HCT116 (cell line): ENCODE results near the gene RPTOR.

Source experiments
- EGR1 ChIP-seq: IDR thresholded peaks from 2 replicates; pipeline ENCODE4 v1.6.1; 2012; ENCODE audit warnings: low read depth
- POLR2A ChIP-seq: IDR thresholded peaks from 2 replicates; pipeline ENCODE4 v1.7.0; 2011; ENCODE audit warnings: borderline replicate concordance; ENCODE audit not compliant: insufficient read depth, insufficient read length; ENCODE audit errors: extremely low read depth
- RAD21 ChIP-seq: IDR thresholded peaks from 2 replicates; pipeline ENCODE4 v1.6.1; 2012; ENCODE audit warnings: low read depth, mild to moderate bottlenecking
- YY1 ChIP-seq: IDR thresholded peaks from 2 replicates; pipeline ENCODE4 v1.6.1; 2011; ENCODE audit warnings: low read length, low read depth, moderate library complexity, mild to moderate bottlenecking; ENCODE audit not compliant: insufficient replicate concordance; ENCODE audit errors: extremely low read depth
- TF ChIP-seq, protein P1 (sequence below), 3 experiments: fragments of 200-600 bp in 1 of 3; sonication (generic) in 1 of 3; IDR thresholded peaks in 2 of 3; conservative IDR thresholded peaks in 1 of 3; 2 replicates each; pipeline ENCODE4 v1.5.1; 2012 to 2017; ENCODE audit warnings: low read depth in 2 of 3, low read length in 2 of 3, antibody characterized with exemption in 1 of 3, borderline replicate concordance in 1 of 3, control low read depth in 1 of 3, mild to moderate bottlenecking in 1 of 3, mixed read lengths in 1 of 3, mixed run types in 1 of 3, moderate library complexity in 1 of 3; ENCODE audit not compliant: insufficient read depth in 1 of 3
- TF ChIP-seq, protein P2 (sequence below): IDR thresholded peaks from 2 replicates; pipeline ENCODE4 v1.6.1; 2012
- TF ChIP-seq, protein P3 (sequence below): IDR thresholded peaks from 2 replicates; pipeline ENCODE4 v1.6.1; 2012; ENCODE audit warnings: low read depth

DNA sequence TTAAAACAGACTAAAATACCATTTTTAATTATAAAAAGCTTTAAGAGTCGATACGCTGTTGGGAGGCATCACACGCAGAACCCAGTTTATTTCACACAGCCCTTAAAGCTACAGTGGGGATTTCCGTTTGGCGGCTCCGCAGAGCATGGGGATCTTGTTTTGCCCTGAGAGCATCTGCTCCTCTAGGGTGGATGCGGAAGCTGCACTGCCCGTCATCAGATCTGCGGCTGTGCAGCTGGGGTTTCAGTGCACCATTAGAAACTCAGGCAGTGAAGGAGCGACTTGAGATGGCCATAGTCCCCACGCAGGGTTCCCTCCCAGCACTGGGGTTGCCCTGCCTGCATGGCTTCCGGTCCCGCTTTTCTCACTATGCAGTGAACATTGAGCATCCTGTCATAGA, 384.8 kb downstream of the RPTOR start:
- TF ChIP-seq, protein P1, sequence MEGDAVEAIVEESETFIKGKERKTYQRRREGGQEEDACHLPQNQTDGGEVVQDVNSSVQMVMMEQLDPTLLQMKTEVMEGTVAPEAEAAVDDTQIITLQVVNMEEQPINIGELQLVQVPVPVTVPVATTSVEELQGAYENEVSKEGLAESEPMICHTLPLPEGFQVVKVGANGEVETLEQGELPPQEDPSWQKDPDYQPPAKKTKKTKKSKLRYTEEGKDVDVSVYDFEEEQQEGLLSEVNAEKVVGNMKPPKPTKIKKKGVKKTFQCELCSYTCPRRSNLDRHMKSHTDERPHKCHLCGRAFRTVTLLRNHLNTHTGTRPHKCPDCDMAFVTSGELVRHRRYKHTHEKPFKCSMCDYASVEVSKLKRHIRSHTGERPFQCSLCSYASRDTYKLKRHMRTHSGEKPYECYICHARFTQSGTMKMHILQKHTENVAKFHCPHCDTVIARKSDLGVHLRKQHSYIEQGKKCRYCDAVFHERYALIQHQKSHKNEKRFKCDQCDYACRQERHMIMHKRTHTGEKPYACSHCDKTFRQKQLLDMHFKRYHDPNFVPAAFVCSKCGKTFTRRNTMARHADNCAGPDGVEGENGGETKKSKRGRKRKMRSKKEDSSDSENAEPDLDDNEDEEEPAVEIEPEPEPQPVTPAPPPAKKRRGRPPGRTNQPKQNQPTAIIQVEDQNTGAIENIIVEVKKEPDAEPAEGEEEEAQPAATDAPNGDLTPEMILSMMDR (IDR thresholded peaks at IDR 0.05 in 2 of 3, conservative IDR thresholded peaks at IDR 0.05 in 1 of 3; ENCODE audit: borderline replicate concordance in 1 of 3, insufficient read depth in 1 of 3, low read depth in 2 of 3, low read length in 2 of 3), result no peak
- no peak for TF ChIP-seq YY1
- no peak for TF ChIP-seq POLR2A
- no peak for TF ChIP-seq RAD21
- no peak for TF ChIP-seq EGR1
- TF ChIP-seq, protein P2, sequence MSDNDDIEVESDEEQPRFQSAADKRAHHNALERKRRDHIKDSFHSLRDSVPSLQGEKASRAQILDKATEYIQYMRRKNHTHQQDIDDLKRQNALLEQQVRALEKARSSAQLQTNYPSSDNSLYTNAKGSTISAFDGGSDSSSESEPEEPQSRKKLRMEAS, result no peak
- TF ChIP-seq, protein P3, sequence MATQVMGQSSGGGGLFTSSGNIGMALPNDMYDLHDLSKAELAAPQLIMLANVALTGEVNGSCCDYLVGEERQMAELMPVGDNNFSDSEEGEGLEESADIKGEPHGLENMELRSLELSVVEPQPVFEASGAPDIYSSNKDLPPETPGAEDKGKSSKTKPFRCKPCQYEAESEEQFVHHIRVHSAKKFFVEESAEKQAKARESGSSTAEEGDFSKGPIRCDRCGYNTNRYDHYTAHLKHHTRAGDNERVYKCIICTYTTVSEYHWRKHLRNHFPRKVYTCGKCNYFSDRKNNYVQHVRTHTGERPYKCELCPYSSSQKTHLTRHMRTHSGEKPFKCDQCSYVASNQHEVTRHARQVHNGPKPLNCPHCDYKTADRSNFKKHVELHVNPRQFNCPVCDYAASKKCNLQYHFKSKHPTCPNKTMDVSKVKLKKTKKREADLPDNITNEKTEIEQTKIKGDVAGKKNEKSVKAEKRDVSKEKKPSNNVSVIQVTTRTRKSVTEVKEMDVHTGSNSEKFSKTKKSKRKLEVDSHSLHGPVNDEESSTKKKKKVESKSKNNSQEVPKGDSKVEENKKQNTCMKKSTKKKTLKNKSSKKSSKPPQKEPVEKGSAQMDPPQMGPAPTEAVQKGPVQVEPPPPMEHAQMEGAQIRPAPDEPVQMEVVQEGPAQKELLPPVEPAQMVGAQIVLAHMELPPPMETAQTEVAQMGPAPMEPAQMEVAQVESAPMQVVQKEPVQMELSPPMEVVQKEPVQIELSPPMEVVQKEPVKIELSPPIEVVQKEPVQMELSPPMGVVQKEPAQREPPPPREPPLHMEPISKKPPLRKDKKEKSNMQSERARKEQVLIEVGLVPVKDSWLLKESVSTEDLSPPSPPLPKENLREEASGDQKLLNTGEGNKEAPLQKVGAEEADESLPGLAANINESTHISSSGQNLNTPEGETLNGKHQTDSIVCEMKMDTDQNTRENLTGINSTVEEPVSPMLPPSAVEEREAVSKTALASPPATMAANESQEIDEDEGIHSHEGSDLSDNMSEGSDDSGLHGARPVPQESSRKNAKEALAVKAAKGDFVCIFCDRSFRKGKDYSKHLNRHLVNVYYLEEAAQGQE, result no peak
